Stomach (tissue), 4 donors: Measurements from ENCODE around the gene SCN10A.

Source experiments
- POLR2A ChIP-seq, 4 donors: fragments of 450-650 bp; IDR thresholded peaks; one replicate each; pipeline ENCODE4 v1.6.1; 2016; ENCODE audit warnings: antibody characterized with exemption in 4 of 4, control low read depth in 2 of 4, mild to moderate bottlenecking in 1 of 4, moderate library complexity in 1 of 4
- POLR2AphosphoS5 ChIP-seq, 3 donors: sonication (generic); formaldehyde crosslinking; IDR thresholded peaks; one replicate each; pipeline ENCODE4 v1.6.1; 2016; ENCODE audit warnings: antibody characterized with exemption in 3 of 3
- TF ChIP-seq, protein P1 (sequence below), 7 experiments: fragments of 450-650 bp in 4 of 7; fragments of 200-600 bp in 3 of 7; sonication (generic) in 3 of 7; IDR thresholded peaks; one replicate each; pipeline ENCODE4 v1.5.1; 2016 to 2019; ENCODE audit warnings: antibody characterized with exemption in 7 of 7, control low read depth in 2 of 7, mild to moderate bottlenecking in 1 of 7

GRCh38 chr3:38837358-38837757 is 21.3 kb upstream of the SCN10A start:
- TF ChIP-seq POLR2A (IDR thresholded peaks at IDR 0.05): no peak
- TF ChIP-seq POLR2AphosphoS5 (IDR thresholded peaks at IDR 0.05): no peak
- TF ChIP-seq, protein P1, sequence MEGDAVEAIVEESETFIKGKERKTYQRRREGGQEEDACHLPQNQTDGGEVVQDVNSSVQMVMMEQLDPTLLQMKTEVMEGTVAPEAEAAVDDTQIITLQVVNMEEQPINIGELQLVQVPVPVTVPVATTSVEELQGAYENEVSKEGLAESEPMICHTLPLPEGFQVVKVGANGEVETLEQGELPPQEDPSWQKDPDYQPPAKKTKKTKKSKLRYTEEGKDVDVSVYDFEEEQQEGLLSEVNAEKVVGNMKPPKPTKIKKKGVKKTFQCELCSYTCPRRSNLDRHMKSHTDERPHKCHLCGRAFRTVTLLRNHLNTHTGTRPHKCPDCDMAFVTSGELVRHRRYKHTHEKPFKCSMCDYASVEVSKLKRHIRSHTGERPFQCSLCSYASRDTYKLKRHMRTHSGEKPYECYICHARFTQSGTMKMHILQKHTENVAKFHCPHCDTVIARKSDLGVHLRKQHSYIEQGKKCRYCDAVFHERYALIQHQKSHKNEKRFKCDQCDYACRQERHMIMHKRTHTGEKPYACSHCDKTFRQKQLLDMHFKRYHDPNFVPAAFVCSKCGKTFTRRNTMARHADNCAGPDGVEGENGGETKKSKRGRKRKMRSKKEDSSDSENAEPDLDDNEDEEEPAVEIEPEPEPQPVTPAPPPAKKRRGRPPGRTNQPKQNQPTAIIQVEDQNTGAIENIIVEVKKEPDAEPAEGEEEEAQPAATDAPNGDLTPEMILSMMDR (IDR thresholded peaks at IDR 0.05): no peak
